HG03060 (cell line): ENCODE data around the gene HTRA3.
A peak's percentile ranks its signal among the peaks of the same experiment; 100 is the strongest.

Source experiments
- ATAC-seq: cut with Tn5 transposase; IDR thresholded peaks from one replicate; pipeline ENCODE4 v1.9.1; 2021; ENCODE audit warnings: low read depth, moderate number of reproducible peaks; ENCODE audit not compliant: unreplicated experiment

Gene HTRA3

GRCh38 chr4:8269535-8270417 lies at the start of gene HTRA3:
HTRA3 (plus strand) TSS chr4:8269754; CDS start chr4:8269969, 215 bp downstream.
- ATAC-seq = no peak

GRCh38 chr4:8220661-8221450 lies 48.7 kb upstream of the HTRA3 start:
- no peak for ATAC-seq

GRCh38 chr4:8221476-8221875 lies 48.1 kb upstream of the HTRA3 start:
- ATAC-seq = peak; percentile 55

- ATAC-seq = no peak
Observed at GRCh38 chr4:8221985-8222384, 47.6 kb upstream of the HTRA3 start.

GRCh38 chr4:8222609-8223388 lies 46.8 kb upstream of the HTRA3 start:
- no peak for ATAC-seq

- ATAC-seq = no peak
Observed at GRCh38 chr4:8224267-8224974, 45.1 kb upstream of the HTRA3 start.

GRCh38 chr4:8224975-8225625 lies 44.5 kb upstream of the HTRA3 start:
- ATAC-seq = no peak

- ATAC-seq = no peak
Observed at GRCh38 chr4:8225706-8226443, 43.7 kb upstream of the HTRA3 start.

GRCh38 chr4:8227201-8227770 lies 42.3 kb upstream of the HTRA3 start:
- no peak for ATAC-seq

GRCh38 chr4:8227771-8228318 lies 41.7 kb upstream of the HTRA3 start:
- no peak for ATAC-seq

GRCh38 chr4:8228319-8229250 lies 41.0 kb upstream of the HTRA3 start:
- ATAC-seq = peak; percentile 72

GRCh38 chr4:8229331-8229975 lies 40.1 kb upstream of the HTRA3 start:
- ATAC-seq = no peak

GRCh38 chr4:8230033-8230432 lies 39.5 kb upstream of the HTRA3 start:
- ATAC-seq = no peak

- ATAC-seq = no peak
Observed at GRCh38 chr4:8230891-8231290, 38.7 kb upstream of the HTRA3 start.

GRCh38 chr4:8231551-8232049 lies 38.0 kb upstream of the HTRA3 start:
- no peak for ATAC-seq

- ATAC-seq = no peak
Observed at GRCh38 chr4:8232748-8233147, 36.8 kb upstream of the HTRA3 start.
